Measurements from ENCODE around the gene EHD4.

Gene EHD4

DNA sequence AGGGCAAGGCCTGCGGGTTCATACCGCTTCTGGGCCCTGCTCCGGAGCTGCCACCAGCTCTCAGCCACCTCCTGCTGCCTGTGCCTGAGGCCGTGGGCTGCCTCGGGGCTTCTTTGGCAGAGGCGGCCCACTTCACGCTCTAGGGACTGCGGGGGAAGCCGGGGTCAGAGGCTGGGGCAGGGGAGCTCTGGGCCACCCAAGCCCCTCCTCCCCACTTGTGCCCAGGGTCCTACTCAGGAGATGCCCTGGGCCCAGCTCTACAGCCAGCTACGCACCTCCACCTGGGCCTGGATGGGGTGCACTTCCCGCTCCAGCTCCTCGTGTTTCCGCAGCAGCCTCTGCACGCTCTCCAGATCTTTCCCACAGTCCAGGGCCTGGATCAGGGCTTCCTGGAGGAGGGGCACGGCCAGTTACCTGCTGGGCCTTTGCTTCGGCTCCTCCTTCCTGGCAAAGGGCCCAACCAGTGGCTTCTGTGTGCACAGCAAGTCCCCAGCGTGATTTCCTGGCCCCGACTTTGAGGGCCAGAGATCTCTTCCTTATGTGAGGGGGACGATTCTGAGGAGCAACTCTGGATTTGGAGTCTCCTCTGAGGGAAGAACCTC, 109.7 kb downstream of the EHD4 start:
- H3K27ac ChIP-seq (ENCODE audit: low read depth, low read length) = no peak overlapping the region
- H3K4me1 ChIP-seq (ENCODE audit: control insufficient read depth, insufficient read depth, low read length) = no peaks in the 10 kb centered on the region
- no peaks in the 10 kb centered on the region for H3K36me3 ChIP-seq (ENCODE audit: control insufficient read depth, insufficient read depth, low read length)
- no peaks in the 10 kb centered on the region for H3K27me3 ChIP-seq (ENCODE audit: control insufficient read depth, insufficient read depth, low read length)
- H3K4me3 ChIP-seq (ENCODE audit: low read length) = no peak overlapping the region
- H3K9ac ChIP-seq (ENCODE audit: low read length) = no peak overlapping the region

DNA sequence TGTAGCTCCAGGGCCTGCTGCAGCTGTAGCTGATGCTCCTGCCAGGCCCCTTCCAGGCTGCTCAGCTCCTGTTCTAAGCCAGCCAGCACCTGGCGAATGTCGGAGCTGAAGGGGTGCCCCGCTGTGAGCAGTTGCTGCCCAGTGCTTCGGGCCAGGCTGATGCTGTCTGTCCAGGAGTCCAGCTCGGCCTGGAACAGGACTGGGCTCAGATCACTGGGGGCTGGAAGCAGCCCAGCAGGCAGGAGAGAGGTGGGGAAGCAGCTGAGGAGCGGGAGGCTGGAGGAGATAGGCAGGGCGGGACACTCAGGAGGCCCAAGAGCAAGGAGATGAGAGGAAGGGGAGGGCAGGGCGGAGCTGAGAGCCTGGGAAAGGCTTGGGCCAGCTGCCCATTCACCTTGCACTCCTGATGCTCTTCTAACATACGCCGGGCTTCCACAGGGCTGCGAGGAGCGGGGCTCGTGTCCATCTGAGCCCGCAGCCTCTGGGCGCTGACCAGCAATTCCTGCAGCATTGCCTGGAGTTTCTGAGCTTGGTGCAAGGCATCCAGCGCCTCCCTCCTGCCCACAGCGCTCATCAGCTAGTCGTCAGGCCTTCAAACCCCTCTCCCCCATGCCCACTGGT, 110.5 kb downstream of the EHD4 start:
- H3K9ac ChIP-seq (ENCODE audit: low read length) = no peak overlapping the region
- H3K27me3 ChIP-seq (ENCODE audit: control insufficient read depth, insufficient read depth, low read length) = no peaks in the 10 kb centered on the region
- no peaks in the 10 kb centered on the region for H3K36me3 ChIP-seq (ENCODE audit: control insufficient read depth, insufficient read depth, low read length)
- no peaks in the 10 kb centered on the region for H3K4me1 ChIP-seq (ENCODE audit: control insufficient read depth, insufficient read depth, low read length)
- no peak overlapping the region for H3K27ac ChIP-seq (ENCODE audit: low read depth, low read length)
- no peak overlapping the region for H3K4me3 ChIP-seq (ENCODE audit: low read length)

- Histone ChIP-seq H3K36me3 (ENCODE audit: control insufficient read depth, insufficient read depth, low read length) (no peaks in the 10 kb centered on the region), H3K9ac (ENCODE audit: low read length) (no peak overlapping the region), H3K4me1 (ENCODE audit: control insufficient read depth, insufficient read depth, low read length) (no peaks in the 10 kb centered on the region), H3K27ac (ENCODE audit: low read depth, low read length) (no peak overlapping the region), H3K27me3 (ENCODE audit: control insufficient read depth, insufficient read depth, low read length) (no peaks in the 10 kb centered on the region), H3K4me3 (ENCODE audit: low read length) (no peak overlapping the region)
Observed at GRCh38 chr15:41860049-41860828, 112.1 kb downstream of the EHD4 start.

DNA sequence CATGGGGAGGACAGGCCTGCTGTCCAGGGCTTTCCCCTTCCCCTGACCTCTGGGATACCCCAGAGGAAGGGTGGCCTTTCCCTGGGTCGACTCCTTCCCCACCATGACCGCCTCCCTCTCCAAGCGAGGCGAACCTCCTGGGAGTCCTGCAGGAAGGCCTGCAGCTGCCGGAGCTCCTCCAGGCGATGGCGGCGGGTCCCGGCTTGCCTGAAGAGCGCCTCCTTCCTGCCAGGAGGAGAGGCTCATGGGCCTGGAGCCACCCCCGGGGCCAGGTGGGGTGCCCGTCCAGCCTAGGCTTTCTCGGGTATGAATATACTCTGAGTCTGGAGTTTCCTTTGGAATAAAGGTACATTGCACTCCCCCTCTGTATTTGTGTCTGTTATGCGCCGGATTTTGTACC, 113.6 kb downstream of the EHD4 start:
- Histone ChIP-seq H3K27ac (ENCODE audit: low read depth, low read length) (no peak overlapping the region), H3K4me1 (ENCODE audit: control insufficient read depth, insufficient read depth, low read length) (no peaks in the 10 kb centered on the region), H3K9ac (ENCODE audit: low read length) (no peak overlapping the region), H3K27me3 (ENCODE audit: control insufficient read depth, insufficient read depth, low read length) (no peaks in the 10 kb centered on the region), H3K36me3 (ENCODE audit: control insufficient read depth, insufficient read depth, low read length) (no peaks in the 10 kb centered on the region), H3K4me3 (ENCODE audit: low read length) (no peak overlapping the region)

DNA sequence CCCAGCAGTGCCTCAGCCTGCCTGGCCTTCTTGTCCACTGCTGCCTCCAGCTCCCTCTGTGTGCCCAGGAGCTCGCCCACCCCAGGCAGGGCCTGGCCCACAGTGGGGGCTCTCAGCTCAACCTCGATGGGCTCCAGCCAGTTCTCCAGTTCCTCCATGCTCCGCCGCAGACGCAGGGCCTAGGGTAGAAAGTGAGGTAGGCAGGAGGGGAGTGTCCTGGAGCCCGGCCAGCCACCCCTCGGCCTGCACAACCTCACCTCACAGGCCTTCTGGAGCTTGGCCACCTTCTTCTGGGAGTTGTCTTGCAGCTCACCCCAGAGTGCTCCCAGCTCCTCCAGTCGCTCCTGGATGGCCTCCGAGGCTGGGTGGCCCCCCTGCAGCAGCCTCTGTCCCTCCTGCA, 115.0 kb downstream of the EHD4 start:
- H3K36me3 ChIP-seq (ENCODE audit: control insufficient read depth, insufficient read depth, low read length) = no peaks in the 10 kb centered on the region
- H3K9ac ChIP-seq (ENCODE audit: low read length) = no peak overlapping the region
- no peak overlapping the region for H3K27ac ChIP-seq (ENCODE audit: low read depth, low read length)
- H3K4me3 ChIP-seq (ENCODE audit: low read length) = no peak overlapping the region
- no peaks in the 10 kb centered on the region for H3K27me3 ChIP-seq (ENCODE audit: control insufficient read depth, insufficient read depth, low read length)
- H3K4me1 ChIP-seq (ENCODE audit: control insufficient read depth, insufficient read depth, low read length) = no peaks in the 10 kb centered on the region

- no peak overlapping the region for H3K27ac ChIP-seq (ENCODE audit: low read depth, low read length)
- H3K4me3 ChIP-seq (ENCODE audit: low read length) = no peak overlapping the region
- H3K4me1 ChIP-seq (ENCODE audit: control insufficient read depth, insufficient read depth, low read length) = no peaks in the 10 kb centered on the region
- no peaks in the 10 kb centered on the region for H3K36me3 ChIP-seq (ENCODE audit: control insufficient read depth, insufficient read depth, low read length)
- H3K9ac ChIP-seq (ENCODE audit: low read length) = no peak overlapping the region
- H3K27me3 ChIP-seq (ENCODE audit: control insufficient read depth, insufficient read depth, low read length) = no peaks in the 10 kb centered on the region
Observed at GRCh38 chr15:41856716-41857115, 115.6 kb downstream of the EHD4 start.

GRCh38 chr15:41856262-41856661, 116.1 kb downstream of the EHD4 start:
- Histone ChIP-seq H3K27me3 (ENCODE audit: control insufficient read depth, insufficient read depth, low read length) (no peaks in the 10 kb centered on the region), H3K9ac (ENCODE audit: low read length) (no peak overlapping the region)

GRCh38 chr15:41855261-41855961, 116.9 kb downstream of the EHD4 start:
- Histone ChIP-seq H3K9ac (ENCODE audit: low read length) (no peak overlapping the region), H3K27ac (ENCODE audit: low read depth, low read length) (no peak overlapping the region), H3K4me3 (ENCODE audit: low read length) (no peak overlapping the region), H3K36me3 (ENCODE audit: control insufficient read depth, insufficient read depth, low read length) (no peaks in the 10 kb centered on the region), H3K27me3 (ENCODE audit: control insufficient read depth, insufficient read depth, low read length) (no peaks in the 10 kb centered on the region), H3K4me1 (ENCODE audit: control insufficient read depth, insufficient read depth, low read length) (no peaks in the 10 kb centered on the region)

More at GRCh38 chr15:41856262-41856661, 116.1 kb downstream of the EHD4 start:
- Histone ChIP-seq H3K27ac (ENCODE audit: low read depth, low read length) (no peak overlapping the region), H3K4me1 (ENCODE audit: control insufficient read depth, insufficient read depth, low read length) (no peaks in the 10 kb centered on the region), H3K36me3 (ENCODE audit: control insufficient read depth, insufficient read depth, low read length) (no peaks in the 10 kb centered on the region), H3K4me3 (ENCODE audit: low read length) (no peak overlapping the region)

GRCh38 chr15:41854443-41854842, 117.9 kb downstream of the EHD4 start:
- Histone ChIP-seq H3K27ac (ENCODE audit: low read depth, low read length) (no peak overlapping the region), H3K36me3 (ENCODE audit: control insufficient read depth, insufficient read depth, low read length) (no peaks in the 10 kb centered on the region), H3K9ac (ENCODE audit: low read length) (no peak overlapping the region), H3K4me3 (ENCODE audit: low read length) (no peak overlapping the region), H3K4me1 (ENCODE audit: control insufficient read depth, insufficient read depth, low read length) (no peaks in the 10 kb centered on the region), H3K27me3 (ENCODE audit: control insufficient read depth, insufficient read depth, low read length) (no peaks in the 10 kb centered on the region)

- Histone ChIP-seq H3K9ac (ENCODE audit: low read length) (no peak overlapping the region), H3K27me3 (ENCODE audit: control insufficient read depth, insufficient read depth, low read length) (no peaks in the 10 kb centered on the region), H3K4me1 (ENCODE audit: control insufficient read depth, insufficient read depth, low read length) (no peaks in the 10 kb centered on the region)
Observed at GRCh38 chr15:41853831-41854230, 118.5 kb downstream of the EHD4 start.

DNA sequence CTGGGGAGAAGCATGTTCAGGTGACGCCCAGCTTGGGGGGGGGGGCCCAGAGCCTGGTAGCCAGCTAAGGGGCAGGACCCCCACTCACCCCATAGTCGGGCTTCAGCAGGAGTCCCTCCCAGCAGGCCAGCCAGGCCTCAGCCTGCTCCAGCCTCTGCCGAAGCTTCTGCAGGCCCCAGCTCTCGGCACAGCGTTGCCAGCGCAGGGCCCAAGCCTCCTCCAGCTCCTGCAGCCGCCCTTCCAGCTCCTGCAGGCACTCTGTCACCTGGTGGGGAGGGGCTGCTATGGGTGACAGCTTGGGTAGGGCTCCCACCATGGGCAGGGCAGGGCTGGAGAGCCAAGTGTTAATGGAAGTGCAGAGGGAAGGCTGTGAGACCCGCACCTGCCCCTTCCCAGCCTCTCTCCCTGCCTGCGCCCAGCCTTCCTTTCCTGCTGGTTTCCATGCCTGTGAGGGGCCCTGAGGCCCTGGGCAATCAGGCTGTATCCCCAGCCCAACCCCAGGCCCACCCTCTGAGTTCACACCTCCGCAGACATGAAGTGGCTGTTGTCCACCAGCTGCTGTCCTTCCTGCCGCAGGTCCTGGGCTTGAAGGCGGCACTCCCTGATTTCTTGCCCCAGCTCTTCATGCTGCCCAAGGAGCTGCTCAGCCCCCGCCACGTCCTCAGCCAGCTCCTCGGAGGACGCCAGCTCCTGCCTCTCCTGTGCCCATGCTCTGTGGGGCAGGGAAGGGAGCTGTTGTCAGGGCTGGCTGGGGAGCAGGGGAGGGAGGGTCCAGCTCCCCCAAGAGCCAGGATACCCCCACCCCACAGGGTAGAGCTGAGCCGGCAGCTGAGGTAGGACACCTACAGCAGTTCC, 119.4 kb downstream of the EHD4 start:
- Histone ChIP-seq H3K27ac (ENCODE audit: low read depth, low read length) (no peak overlapping the region), H3K4me3 (ENCODE audit: low read length) (no peak overlapping the region), H3K36me3 (ENCODE audit: control insufficient read depth, insufficient read depth, low read length) (no peaks in the 10 kb centered on the region), H3K9ac (ENCODE audit: low read length) (no peak overlapping the region), H3K27me3 (ENCODE audit: control insufficient read depth, insufficient read depth, low read length) (no peaks in the 10 kb centered on the region), H3K4me1 (ENCODE audit: control insufficient read depth, insufficient read depth, low read length) (no peaks in the 10 kb centered on the region)

More at GRCh38 chr15:41853831-41854230, 118.5 kb downstream of the EHD4 start:
- H3K36me3 ChIP-seq (ENCODE audit: control insufficient read depth, insufficient read depth, low read length) = no peaks in the 10 kb centered on the region
- H3K4me3 ChIP-seq (ENCODE audit: low read length) = no peak overlapping the region
- no peak overlapping the region for H3K27ac ChIP-seq (ENCODE audit: low read depth, low read length)

All from rectal smooth muscle tissue (tissue), 1 donor.